Measurements from ENCODE around the gene IL37. TPM values are rescaled to one million over a fixed set of nuclear protein-coding genes. Genes with fewer than 3 reads are reported as not detected.
"Not testable (repeated sequence)": the region's sequence is repeated elsewhere in the genome, so short reads cannot be mapped to it uniquely, and the experiment has no call there.

Gene IL37
- polyA plus RNA-seq, 1 donor from 2014 or later = not detected

GRCh38 chr2:112907001-112907949, 3.7 kb upstream of the IL37 start:
- Mint-ChIP-seq H3K27ac (peak overlapping the region in 1 of 3 donors; percentile 1), H3K9me3 (peaks cover 0 to 2% (median 0%) of the 10 kb centered on the region in 3 donors), H3K36me3 (no peaks in the 10 kb centered on the region), H3K27me3 (peaks cover 6% of the 10 kb centered on the region), H3K4me3 (no peak overlapping the region), H3K4me1 (no peaks in the 10 kb centered on the region)

- not testable (repeated sequence) for H3K27ac Mint-ChIP-seq, H3K4me3 Mint-ChIP-seq, H3K27me3 Mint-ChIP-seq, H3K9me3 Mint-ChIP-seq, H3K36me3 Mint-ChIP-seq, H3K4me1 Mint-ChIP-seq
Observed at GRCh38 chr2:112908559-112908958, 2.4 kb upstream of the IL37 start.

- Mint-ChIP-seq H3K27me3 (no peaks in the 10 kb centered on the region), H3K4me1 (no peaks in the 10 kb centered on the region), H3K9me3 (peaks cover 0 to 2% (median 0%) of the 10 kb centered on the region in 3 donors), H3K27ac (no peak overlapping the region), H3K36me3 (no peaks in the 10 kb centered on the region), H3K4me3 (no peak overlapping the region)
Observed at GRCh38 chr2:112910219-112910618, 746 bp upstream of the IL37 start.

GRCh38 chr2:112912403-112912802, 1.4 kb downstream of the IL37 start:
- Mint-ChIP-seq H3K27ac (no peak overlapping the region), H3K9me3 (peaks cover 0 to 2% (median 0%) of the 10 kb centered on the region in 3 donors), H3K4me1 (no peaks in the 10 kb centered on the region), H3K4me3 (no peak overlapping the region), H3K27me3 (no peaks in the 10 kb centered on the region), H3K36me3 (no peaks in the 10 kb centered on the region)

GRCh38 chr2:112915300-112916144, 4.6 kb downstream of the IL37 start:
- Mint-ChIP-seq H3K27ac (no peak overlapping the region), H3K36me3 (no peaks in the 10 kb centered on the region), H3K4me1 (no peaks in the 10 kb centered on the region), H3K9me3 (peaks cover 0 to 4% (median 2%) of the 10 kb centered on the region in 3 donors), H3K4me3 (no peak overlapping the region), H3K27me3 (no peaks in the 10 kb centered on the region)

GRCh38 chr2:112916145-112916571, 5.2 kb downstream of the IL37 start:
- no peak overlapping the region for H3K27ac Mint-ChIP-seq
- no peaks in the 10 kb centered on the region for H3K4me1 Mint-ChIP-seq
- H3K27me3 Mint-ChIP-seq = peaks cover 3% of the 10 kb centered on the region
- peaks cover 0 to 4% (median 2%) of the 10 kb centered on the region in 3 donors for H3K9me3 Mint-ChIP-seq
- no peaks in the 10 kb centered on the region for H3K36me3 Mint-ChIP-seq
- no peak overlapping the region for H3K4me3 Mint-ChIP-seq

GRCh38 chr2:112916625-112917247, 5.8 kb downstream of the IL37 start:
- peaks cover 0 to 4% (median 2%) of the 10 kb centered on the region in 3 donors for H3K9me3 Mint-ChIP-seq
- no peaks in the 10 kb centered on the region for H3K36me3 Mint-ChIP-seq
- H3K4me1 Mint-ChIP-seq = no peaks in the 10 kb centered on the region
- no peak overlapping the region for H3K27ac Mint-ChIP-seq
- no peak overlapping the region for H3K4me3 Mint-ChIP-seq
- peaks cover 3% of the 10 kb centered on the region for H3K27me3 Mint-ChIP-seq

GRCh38 chr2:112917856-112918255, 6.9 kb downstream of the IL37 start:
- H3K9me3 Mint-ChIP-seq = peaks cover 0 to 4% (median 2%) of the 10 kb centered on the region in 3 donors
- H3K36me3 Mint-ChIP-seq = no peaks in the 10 kb centered on the region
- peaks cover 3% of the 10 kb centered on the region for H3K27me3 Mint-ChIP-seq
- no peaks in the 10 kb centered on the region for H3K4me1 Mint-ChIP-seq
- no peak overlapping the region for H3K4me3 Mint-ChIP-seq
- H3K27ac Mint-ChIP-seq = no peak overlapping the region

GRCh38 chr2:112918256-112918655, 7.3 kb downstream of the IL37 start:
- Mint-ChIP-seq H3K27me3 (peaks cover 3% of the 10 kb centered on the region), H3K4me3 (no peak overlapping the region), H3K36me3 (no peaks in the 10 kb centered on the region), H3K4me1 (no peaks in the 10 kb centered on the region), H3K27ac (no peak overlapping the region), H3K9me3 (peaks cover 0 to 4% (median 2%) of the 10 kb centered on the region in 3 donors)

GRCh38 chr2:112919086-112919485, 8.1 kb downstream of the IL37 start:
- H3K4me1 Mint-ChIP-seq = no peaks in the 10 kb centered on the region
- no peak overlapping the region for H3K4me3 Mint-ChIP-seq
- no peaks in the 10 kb centered on the region for H3K36me3 Mint-ChIP-seq
- H3K27me3 Mint-ChIP-seq = peaks cover 3% of the 10 kb centered on the region
- no peak overlapping the region for H3K27ac Mint-ChIP-seq
- peaks cover 0 to 4% (median 2%) of the 10 kb centered on the region in 3 donors for H3K9me3 Mint-ChIP-seq

GRCh38 chr2:112920923-112921532, 10.1 kb downstream of the IL37 start:
- Mint-ChIP-seq H3K27ac (no peak overlapping the region), H3K36me3 (no peaks in the 10 kb centered on the region), H3K4me1 (peaks cover 0 to 5% (median 0%) of the 10 kb centered on the region in 3 donors), H3K27me3 (peaks cover 4% of the 10 kb centered on the region), H3K9me3 (peaks cover 0 to 4% (median 2%) of the 10 kb centered on the region in 3 donors), H3K4me3 (no peak overlapping the region)

GRCh38 chr2:112921982-112922381, 11.0 kb downstream of the IL37 start:
- Mint-ChIP-seq H3K4me3 (no peak overlapping the region), H3K27me3 (peaks cover 4% of the 10 kb centered on the region), H3K36me3 (no peaks in the 10 kb centered on the region), H3K9me3 (peaks cover 0 to 4% (median 2%) of the 10 kb centered on the region in 3 donors), H3K27ac (no peak overlapping the region), H3K4me1 (peaks cover 0 to 5% (median 0%) of the 10 kb centered on the region in 3 donors)

GRCh38 chr2:112923237-112923966, 12.4 kb downstream of the IL37 start:
- Mint-ChIP-seq H3K4me3 (no peak overlapping the region), H3K27ac (no peak overlapping the region), H3K36me3 (no peaks in the 10 kb centered on the region), H3K4me1 (peaks cover 0 to 5% (median 2%) of the 10 kb centered on the region in 3 donors), H3K9me3 (peaks cover 0 to 4% (median 2%) of the 10 kb centered on the region in 3 donors), H3K27me3 (peaks cover 9% of the 10 kb centered on the region)

GRCh38 chr2:112923967-112924338, 13.0 kb downstream of the IL37 start:
- Mint-ChIP-seq H3K36me3 (no peaks in the 10 kb centered on the region), H3K9me3 (peaks cover 0 to 4% (median 2%) of the 10 kb centered on the region in 3 donors), H3K27me3 (peaks cover 9% of the 10 kb centered on the region), H3K27ac (peak overlapping the region in 1 of 3 donors; percentile 2), H3K4me1 (peaks cover 0 to 5% (median 2%) of the 10 kb centered on the region in 3 donors), H3K4me3 (no peak overlapping the region)
